Endothelial cell of umbilical vein (primary cell): ENCODE data around the gene GRM2. TPM values are rescaled to one million over a fixed set of nuclear protein-coding genes. Genes with fewer than 3 reads are reported as not detected.

ENCODE experiments used
- BruUV-seq: library from RNA; stranded (reverse); fragments of 400-500 nt; replicated peaks from 2 replicates; lab custom pipeline; 2021; lab: Mats Ljungman, UMichigan
- CTCF ChIA-PET: fragments of 300-600, 350-600 bp; sonication (Branson Sonifier 250); formaldehyde crosslinking; loops from one replicate; lab custom pipeline; 2021; ENCODE audit warnings: antibody characterized with exemption, inconsistent platforms; lab: Charles Lee
- POLR2A ChIA-PET: fragments of 300-600, 350-600 bp; sonication (Branson Sonifier 250); formaldehyde crosslinking; loops from one replicate; lab custom pipeline; 2021; ENCODE audit warnings: antibody characterized with exemption, inconsistent platforms; lab: Charles Lee
- DNase-seq: peaks from one replicate; pipeline ENCODE4 v3.0.0-alpha.2; 2011; ENCODE audit warnings: low read depth, low spot score
- FAIRE-seq: peaks from 2 replicates; lab custom pipeline; 2011; peaks lifted over from hg19 to GRCh38; lab: Jason Lieb, UNC
- H2AFZ ChIP-seq: 2 replicates; pipeline ENCODE4 v1.6.0; 2012; ENCODE audit warnings: low read depth, low read length, control low read depth, inconsistent platforms
- H3K27ac ChIP-seq: 2 replicates; pipeline ENCODE4 v1.5.1; 2011; ENCODE audit warnings: low read depth, mild to moderate bottlenecking, control low read depth, low read length, moderate library complexity; ENCODE audit not compliant: insufficient read depth
- H3K27me3 ChIP-seq, 2 experiments: 2 replicates each; pipeline versions ENCODE4 v1.6.0 to v1.6.1; 2011; ENCODE audit warnings: low read length in 2 of 2, mixed read lengths in 1 of 2; ENCODE audit not compliant: control insufficient read depth in 2 of 2, insufficient read depth in 2 of 2
- H3K36me3 ChIP-seq, 2 experiments: 2 replicates in 1 of 2; 3 replicates in 1 of 2; pipeline ENCODE4 v1.5.1; 2011; ENCODE audit warnings: low read length in 2 of 2, mild to moderate bottlenecking in 1 of 2, moderate library complexity in 1 of 2; ENCODE audit not compliant: control insufficient read depth in 2 of 2, insufficient read depth in 2 of 2; ENCODE audit errors: extremely low read depth in 1 of 2
- H3K4me1 ChIP-seq: 3 replicates; pipeline ENCODE4 v1.5.1; 2011; ENCODE audit warnings: mild to moderate bottlenecking, low read length; ENCODE audit not compliant: control insufficient read depth, insufficient read depth; ENCODE audit errors: extremely low read depth
- H3K4me2 ChIP-seq: 2 replicates; pipeline ENCODE4 v1.6.1; 2011; ENCODE audit warnings: low read length, control low read depth, mixed read lengths; ENCODE audit not compliant: insufficient read depth
- H3K4me3 ChIP-seq, 3 experiments: fragments of 200-600 bp in 1 of 3; sonication (generic), shearing (Covaris generic) in 1 of 3; replicated peaks in 1 of 3; 2 replicates each; pipeline ENCODE4 v1.5.1; 2011 to 2016; ENCODE audit warnings: control low read depth in 3 of 3, low read length in 3 of 3, mild to moderate bottlenecking in 2 of 3, inconsistent platforms in 1 of 3, low read depth in 1 of 3, moderate library complexity in 1 of 3; ENCODE audit not compliant: insufficient read depth in 1 of 3
- H3K79me2 ChIP-seq: 2 replicates; pipeline ENCODE4 v1.6.0; 2012; ENCODE audit warnings: low read length, inconsistent platforms; ENCODE audit not compliant: control insufficient read depth, insufficient read depth
- H3K9ac ChIP-seq: replicated peaks from 2 replicates; pipeline ENCODE3; 2011; ENCODE audit warnings: low read length, control low read depth; ENCODE audit not compliant: insufficient read depth; ENCODE audit errors: extremely low read depth
- H3K9me1 ChIP-seq: replicated peaks from 3 replicates; pipeline ENCODE4 v1.6.0; 2011; ENCODE audit warnings: mild to moderate bottlenecking, low read length; ENCODE audit not compliant: control insufficient read depth, insufficient read depth; ENCODE audit errors: extremely low read depth
- H3K9me3 ChIP-seq: replicated peaks from 2 replicates; pipeline ENCODE4 v1.5.1; 2012; ENCODE audit warnings: low read length, inconsistent platforms; ENCODE audit not compliant: control insufficient read depth, insufficient read depth
- H4K20me1 ChIP-seq: replicated peaks from 2 replicates; pipeline ENCODE3; 2011; ENCODE audit warnings: mild to moderate bottlenecking, low read length; ENCODE audit not compliant: control insufficient read depth, insufficient read depth; ENCODE audit errors: extremely low read depth
- CTCF ChIP-seq, 2 donors: IDR thresholded peaks; 1 replicate in 1 of 2; 2 replicates in 1 of 2; pipeline ENCODE4 v1.5.1; 2011; ENCODE audit warnings: low read length in 2 of 2, mild to moderate bottlenecking in 2 of 2, moderate library complexity in 2 of 2, control low read depth in 1 of 2, inconsistent platforms in 1 of 2, low read depth in 1 of 2; ENCODE audit not compliant: insufficient read depth in 1 of 2; ENCODE audit errors: extremely low read depth in 1 of 2
- EZH2 ChIP-seq: IDR thresholded peaks from 2 replicates; pipeline ENCODE4 v1.6.1; 2012; ENCODE audit warnings: borderline replicate concordance, low read depth, mild to moderate bottlenecking, moderate library complexity, low read length, inconsistent platforms; ENCODE audit not compliant: severe bottlenecking
- FOS ChIP-seq: IDR thresholded peaks from 2 replicates; pipeline ENCODE4 v1.6.1; 2011; ENCODE audit warnings: mild to moderate bottlenecking, low read length, moderate library complexity, borderline replicate concordance; ENCODE audit not compliant: insufficient read depth
- GATA2 ChIP-seq: IDR thresholded peaks from 2 replicates; pipeline ENCODE4 v1.7.0; 2011; ENCODE audit warnings: low read depth, mild to moderate bottlenecking, moderate library complexity, mixed read lengths, low read length; ENCODE audit not compliant: insufficient read length, insufficient read depth
- JUN ChIP-seq: IDR thresholded peaks from 2 replicates; pipeline ENCODE4 v1.6.1; 2011; ENCODE audit warnings: borderline replicate concordance, low read depth; ENCODE audit not compliant: insufficient read length, insufficient read depth
- MYC ChIP-seq: IDR thresholded peaks from one replicate; pipeline ENCODE4 v1.6.1; 2011; ENCODE audit warnings: mild to moderate bottlenecking, low read depth, low read length
- POLR2A ChIP-seq: IDR thresholded peaks from 2 replicates; pipeline ENCODE4 v1.6.1; 2012; ENCODE audit warnings: low read depth, mild to moderate bottlenecking, control low read depth, low read length
- POLR2AphosphoS5 ChIP-seq: IDR thresholded peaks from 2 replicates; pipeline ENCODE4 v1.6.1; 2012; ENCODE audit warnings: low read depth, mild to moderate bottlenecking, control low read depth, low read length, moderate library complexity; ENCODE audit not compliant: insufficient read depth
- dilution Hi-C: fragments of 300-500 bp; cut with MboI; formaldehyde crosslinking; loops from one replicate; pipeline ENCODE4 v1.15.0; 2019; ENCODE audit warnings: low sequenced_read_pairs; ENCODE audit not compliant: extremely low pct_ligation_motif_present
- intact Hi-C: fragments of 100-400 bp; cut with micrococcal nuclease; formaldehyde crosslinking; loops from one replicate; pipeline ENCODE4 v1.10.0; 2022
- polyA plus RNA-seq, 4 experiments: library from polyadenylated mRNA; depleted of rRNA in 3 of 4; stranded (reverse) in 3 of 4; unstranded in 1 of 4; fragments of >200 nt; gene quantifications; 2 replicates each; pipeline versions ENCODE4 v1.2.1 to v1.2.3, GENCODE V29; 2011 to 2012; ENCODE audit warnings: missing spikeins in 1 of 4
- total RNA-seq: library from RNA; stranded (reverse); gene quantifications from 2 replicates; pipeline ENCODE4 v1.2.3, GENCODE V29; 2021
- TF ChIP-seq, protein P1 (sequence below): IDR thresholded peaks from 2 replicates; pipeline ENCODE4 v1.6.1; 2011; ENCODE audit not compliant: insufficient read depth, insufficient read length

The GRM2 gene
- total and polyA plus RNA-seq, 2 donors (not counting 3 experiments of a cell fraction or from before 2014, with no cell fraction given) = 0.10 to 0.51 TPM

DNA sequence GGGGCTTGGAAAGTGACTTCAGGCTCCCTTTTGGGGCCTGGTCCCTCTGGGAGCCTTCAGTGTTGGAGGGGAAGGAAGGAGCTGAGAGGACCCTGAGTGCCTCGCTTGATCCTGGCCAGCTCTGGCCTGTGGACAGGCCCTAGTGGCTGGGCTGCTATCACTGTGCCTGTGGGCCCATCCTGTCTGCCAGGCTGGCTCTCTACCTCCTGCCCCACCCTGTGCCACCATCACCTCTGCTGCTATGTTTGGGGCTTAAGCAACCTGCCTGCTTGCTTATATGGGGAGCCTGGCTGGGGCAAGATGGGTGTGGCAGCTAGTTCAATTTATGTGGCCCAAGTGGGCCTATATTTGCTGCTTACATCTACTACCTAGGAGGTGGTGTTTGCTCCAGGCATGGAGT is 28.7 kb upstream of the GRM2 start:
- Histone ChIP-seq H3K9me1 (no peaks in the 10 kb centered on the region), H4K20me1 (no peaks in the 10 kb centered on the region), H3K4me3 (no peak overlapping the region), H3K9me3 (no peaks in the 10 kb centered on the region), H3K27me3 (no peaks in the 10 kb centered on the region), H3K4me2 (no peak overlapping the region), H3K27ac (no peak overlapping the region), H3K79me2 (no peaks in the 10 kb centered on the region), H3K9ac (no peak overlapping the region), H2AFZ (no peak overlapping the region), H3K4me1 (peaks cover 15% of the 10 kb centered on the region), H3K36me3 (peaks cover 0 to 2% of the 10 kb centered on the region in 2 experiments)
- no TSS peak for BruUV-seq
- DNase-seq = no peak
- ChIA-PET POLR2A (no interaction called here), CTCF (interaction anchor here (1.3 to 1.8 kb wide), 3 partner anchors 8 to 176 kb away, joined by 3 to 5 read pairs (median 5); no protein-coding TSS in a partner anchor)
- dilution Hi-C loops (no loop called here), intact Hi-C loops (loop anchor here (10.0 kb wide), 1 partner anchor 1063 kb away; the partner anchor contains the start of genes CISH and MAPKAPK3)
- no peak for FAIRE-seq
- TF ChIP-seq CTCF (IDR thresholded peaks at IDR 0.05; ENCODE audit: extremely low read depth in 1 of 2, insufficient read depth in 1 of 2, low read depth in 1 of 2, low read length in 2 of 2) (no peak), EZH2 (no peak), FOS (no peak), MYC (no peak), POLR2A (no peak), JUN (no peak), GATA2 (no peak), POLR2AphosphoS5 (no peak)
- TF ChIP-seq, protein P1, sequence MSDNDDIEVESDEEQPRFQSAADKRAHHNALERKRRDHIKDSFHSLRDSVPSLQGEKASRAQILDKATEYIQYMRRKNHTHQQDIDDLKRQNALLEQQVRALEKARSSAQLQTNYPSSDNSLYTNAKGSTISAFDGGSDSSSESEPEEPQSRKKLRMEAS = no peak
